Esophagus squamous epithelium (tissue), 4 donors: ENCODE measurements around the gene CCDC187.

ENCODE experiments used
- CTCF ChIP-seq, 6 experiments: fragments of 450-650 bp in 4 of 6; fragments of 200-600 bp in 2 of 6; sonication (generic) in 2 of 6; IDR thresholded peaks; one replicate each; pipeline ENCODE4 v1.5.1; 2016 to 2019; ENCODE audit warnings: antibody characterized with exemption in 6 of 6, mild to moderate bottlenecking in 4 of 6, moderate library complexity in 4 of 6
- POLR2A ChIP-seq, 4 donors: fragments of 450-650 bp; IDR thresholded peaks; one replicate each; pipeline ENCODE4 v1.6.1; 2017; ENCODE audit warnings: antibody characterized with exemption in 4 of 4, mild to moderate bottlenecking in 4 of 4, moderate library complexity in 3 of 4

- TF ChIP-seq CTCF (IDR thresholded peaks at IDR 0.05) = no peak
- TF ChIP-seq POLR2A (IDR thresholded peaks at IDR 0.05) = no peak
Observed at GRCh38 chr9:136246849-136247550, 56.9 kb downstream of the CCDC187 start.
